Measurements from ENCODE around the gene HDAC4.

HDAC4 gene

DNA sequence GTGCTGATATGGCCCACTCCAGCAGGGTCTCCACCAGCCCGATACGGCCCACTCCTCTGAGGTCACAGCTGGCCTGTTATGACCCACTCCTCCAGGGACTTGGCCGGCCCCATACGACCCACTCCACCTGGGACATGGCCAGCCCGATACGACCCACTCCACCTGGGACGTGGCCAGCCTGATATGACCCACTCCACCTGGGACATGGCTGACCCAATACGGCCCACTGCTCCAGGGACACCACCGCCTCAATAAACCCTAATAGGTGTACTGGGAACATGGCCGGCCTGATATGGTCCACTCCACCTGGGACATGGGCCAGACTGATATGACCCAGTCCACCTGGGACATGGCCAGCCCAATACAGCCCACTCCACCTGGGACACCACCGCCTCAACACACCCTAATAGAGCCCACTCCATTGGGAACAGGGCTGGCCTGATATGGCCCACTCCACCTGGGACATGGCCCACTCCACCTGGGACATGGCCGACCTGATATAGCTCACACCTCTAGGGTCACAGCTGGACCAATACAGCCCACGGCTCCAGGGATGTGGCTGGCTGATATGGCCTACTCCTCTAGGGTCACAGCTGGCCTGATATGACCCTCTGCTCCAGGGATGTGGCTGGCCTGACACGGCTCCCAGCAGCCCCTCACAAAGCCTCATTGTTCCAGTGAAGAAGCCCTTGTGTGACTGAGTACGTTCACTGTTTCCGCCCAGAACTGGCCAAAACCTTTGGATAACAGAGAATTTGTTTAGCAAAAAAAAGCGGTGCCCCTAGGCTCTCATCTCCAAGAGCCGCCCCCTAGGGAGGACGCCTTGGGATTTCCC is 245.6 kb downstream of the HDAC4 start:
- Histone ChIP-seq H2AFZ (ENCODE audit: low read depth, low read length, severe bottlenecking) (no peak overlapping the region), H4K20me1 (ENCODE audit: low read depth, low read length) (no peaks in the 10 kb centered on the region), H3K9ac (ENCODE audit: low read length) (no peak overlapping the region), H3K27ac (ENCODE audit: low read depth, low read length) (no peak overlapping the region), H3F3A (ENCODE audit: insufficient read depth) (no peaks in the 10 kb centered on the region), H3K9me3 (ENCODE audit: insufficient read depth, low read length) (no peaks in the 10 kb centered on the region), H3K27me3 (ENCODE audit: low read length) (no peaks in the 10 kb centered on the region), H3K79me2 (ENCODE audit: insufficient read depth, low read length) (no peaks in the 10 kb centered on the region), H3K4me2 (ENCODE audit: low read depth, low read length, poor library complexity, severe bottlenecking) (no peak overlapping the region), H3K36me3 (ENCODE audit: low read length) (no peaks in the 10 kb centered on the region), H3K4me3 (ENCODE audit: insufficient read depth, low read length, poor library complexity, severe bottlenecking) (no peak overlapping the region), H3K9me2 (replicated peaks; ENCODE audit: insufficient read depth, low read length) (no peaks in the 10 kb centered on the region)
- TF ChIP-seq EZH2phosphoT487 (conservative IDR thresholded peaks at IDR 0.05; ENCODE audit: low read length) = no peak
- no peak for TF ChIP-seq CTCF (IDR thresholded peaks at IDR 0.05; ENCODE audit: insufficient read depth, low read length, poor library complexity, severe bottlenecking)

DNA sequence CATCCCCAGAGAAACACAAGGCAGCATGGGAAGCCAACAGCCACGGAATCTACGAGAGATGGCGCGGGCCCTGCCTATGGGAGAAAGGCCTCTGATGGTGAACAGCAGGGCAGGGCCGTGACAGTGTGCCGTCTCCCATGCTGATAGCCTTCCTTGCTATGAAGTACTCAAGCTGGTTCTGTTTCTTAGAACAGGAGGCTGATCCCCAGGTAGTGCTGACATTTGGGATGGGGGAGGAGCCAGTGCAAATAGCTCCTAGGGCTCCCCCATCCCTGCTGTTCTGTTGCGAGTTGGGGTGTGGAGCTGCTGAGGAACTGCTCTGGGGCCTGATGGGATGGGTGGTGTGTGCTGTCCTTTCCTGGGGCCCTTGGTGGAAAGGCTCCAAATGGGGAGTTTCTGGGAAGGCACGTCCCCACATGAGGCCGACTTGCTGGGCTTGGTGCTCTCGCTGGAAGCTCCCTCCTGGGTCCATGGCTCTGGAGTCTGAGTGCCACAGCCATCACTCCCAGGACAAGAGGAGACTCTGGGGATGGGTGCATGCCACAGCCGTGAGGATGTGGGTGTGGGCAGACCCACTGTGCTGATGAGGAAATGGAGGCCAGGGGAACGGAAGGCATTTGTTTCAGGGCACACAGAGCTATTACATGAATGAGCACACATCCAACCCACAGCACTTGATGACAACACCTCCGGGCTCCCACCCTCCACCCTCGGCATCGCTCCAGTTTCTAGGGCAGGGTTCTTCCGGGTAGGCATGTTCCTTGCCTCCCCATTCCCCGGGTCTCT is 246.8 kb downstream of the HDAC4 start:
- no peaks in the 10 kb centered on the region for H3K27me3 ChIP-seq (ENCODE audit: low read length)

GRCh38 chr2:239152916-239153305 is 247.9 kb downstream of the HDAC4 start:
- H3K4me3 ChIP-seq (ENCODE audit: insufficient read depth, low read length, poor library complexity, severe bottlenecking) = no peak overlapping the region
- H3K36me3 ChIP-seq (ENCODE audit: low read length) = no peaks in the 10 kb centered on the region
- no peak overlapping the region for H3K9ac ChIP-seq (ENCODE audit: low read length)
- H3K79me2 ChIP-seq (ENCODE audit: insufficient read depth, low read length) = no peaks in the 10 kb centered on the region
- H3K27ac ChIP-seq (ENCODE audit: low read depth, low read length) = no peak overlapping the region
- H3K9me3 ChIP-seq (ENCODE audit: insufficient read depth, low read length) = no peaks in the 10 kb centered on the region
- H3F3A ChIP-seq (ENCODE audit: insufficient read depth) = no peaks in the 10 kb centered on the region
- H4K20me1 ChIP-seq (ENCODE audit: low read depth, low read length) = no peaks in the 10 kb centered on the region
- H2AFZ ChIP-seq (ENCODE audit: low read depth, low read length, severe bottlenecking) = no peak overlapping the region
- TF ChIP-seq EZH2phosphoT487 (conservative IDR thresholded peaks at IDR 0.05; ENCODE audit: low read length) (no peak), CTCF (IDR thresholded peaks at IDR 0.05; ENCODE audit: insufficient read depth, low read length, poor library complexity, severe bottlenecking) (no peak)
- H3K4me2 ChIP-seq (ENCODE audit: low read depth, low read length, poor library complexity, severe bottlenecking) = no peak overlapping the region
- H3K27me3 ChIP-seq (ENCODE audit: low read length) = no peaks in the 10 kb centered on the region
- no peaks in the 10 kb centered on the region for H3K9me2 ChIP-seq (replicated peaks; ENCODE audit: insufficient read depth, low read length)

More for the DNA sequence above, 246.8 kb downstream of the HDAC4 start:
- Histone ChIP-seq H3K27ac (ENCODE audit: low read depth, low read length) (no peak overlapping the region), H3K36me3 (ENCODE audit: low read length) (no peaks in the 10 kb centered on the region), H3K9me2 (replicated peaks; ENCODE audit: insufficient read depth, low read length) (no peaks in the 10 kb centered on the region), H4K20me1 (ENCODE audit: low read depth, low read length) (no peaks in the 10 kb centered on the region), H3K79me2 (ENCODE audit: insufficient read depth, low read length) (no peaks in the 10 kb centered on the region), H3F3A (ENCODE audit: insufficient read depth) (no peaks in the 10 kb centered on the region), H3K4me3 (ENCODE audit: insufficient read depth, low read length, poor library complexity, severe bottlenecking) (no peak overlapping the region), H3K9ac (ENCODE audit: low read length) (no peak overlapping the region), H3K4me2 (ENCODE audit: low read depth, low read length, poor library complexity, severe bottlenecking) (no peak overlapping the region), H2AFZ (ENCODE audit: low read depth, low read length, severe bottlenecking) (no peak overlapping the region), H3K9me3 (ENCODE audit: insufficient read depth, low read length) (no peaks in the 10 kb centered on the region)
- TF ChIP-seq CTCF (IDR thresholded peaks at IDR 0.05; ENCODE audit: insufficient read depth, low read length, poor library complexity, severe bottlenecking) = no peak
- no peak for TF ChIP-seq EZH2phosphoT487 (conservative IDR thresholded peaks at IDR 0.05; ENCODE audit: low read length)
